Middle frontal gyrus (tissue), 1 donor: ENCODE measurements around the gene NKAIN2.
"Not testable (repeated sequence)": the region's sequence is repeated elsewhere in the genome, so short reads cannot be mapped to it uniquely, and the experiment has no call there.

Source experiments
- DNase-seq: peaks from one replicate; pipeline ENCODE4 v3.0.0-alpha.2; 2015; ENCODE audit warnings: low spot score; ENCODE audit errors: extremely low spot score

The NKAIN2 gene

DNA sequence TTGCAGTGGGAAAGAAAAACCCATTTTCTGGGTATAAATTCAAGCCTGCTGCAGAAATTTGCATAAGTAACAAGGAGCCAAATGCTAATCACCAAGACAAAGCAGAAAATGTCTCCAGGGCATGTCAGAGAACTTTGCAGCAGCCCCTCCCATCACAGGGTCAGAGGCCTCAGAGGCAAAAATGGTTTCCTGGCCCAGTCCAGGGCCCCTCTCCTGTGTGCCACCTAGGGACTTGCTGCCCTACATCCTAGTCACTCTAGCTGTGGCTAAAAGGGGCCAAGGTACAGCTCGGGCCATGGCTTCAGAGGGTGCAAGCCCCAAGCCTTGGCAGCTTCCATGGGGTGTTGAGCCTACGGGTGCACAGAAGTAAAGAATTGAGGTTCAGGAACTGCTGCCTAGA, 497.2 kb downstream of the NKAIN2 start:
- not testable (repeated sequence) for DNase-seq

DNA sequence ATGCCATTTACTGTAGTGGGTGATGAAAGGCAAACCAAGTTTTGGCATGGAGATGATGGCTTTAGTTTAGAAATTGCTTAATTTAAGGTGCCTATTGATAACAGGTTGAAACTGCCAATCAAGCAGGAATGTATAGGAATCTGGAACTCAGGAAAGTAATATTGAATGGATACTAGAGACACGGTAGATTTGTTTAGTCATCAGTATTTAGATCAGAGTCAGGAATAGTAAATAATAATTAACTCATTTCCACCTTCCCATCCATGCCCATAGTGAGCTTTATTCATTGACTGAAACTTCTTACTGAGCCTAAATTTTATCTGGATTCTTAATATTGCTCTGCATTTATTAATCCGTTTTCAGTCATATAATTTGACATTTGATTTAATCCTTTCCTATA, 500.3 kb downstream of the NKAIN2 start:
- no peak for DNase-seq

DNA sequence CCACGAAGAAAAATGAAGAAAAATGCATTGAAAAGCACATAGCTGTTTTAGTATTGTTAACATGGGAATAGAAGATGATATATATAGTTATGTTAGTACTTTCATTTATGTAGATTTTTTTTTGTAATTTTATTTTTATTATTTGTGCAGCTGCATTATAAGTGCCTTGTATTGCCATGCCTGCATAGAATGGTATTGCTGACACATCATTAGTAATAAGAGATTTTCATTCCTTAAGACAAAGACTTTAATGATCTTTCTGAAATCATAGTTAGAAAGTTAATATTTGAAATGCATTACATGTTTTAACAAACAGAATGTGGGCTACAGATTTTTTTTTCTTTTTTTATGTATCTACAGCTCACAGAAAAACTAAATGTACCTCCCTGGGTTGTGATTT, 506.5 kb downstream of the NKAIN2 start:
- DNase-seq = no peak

DNA sequence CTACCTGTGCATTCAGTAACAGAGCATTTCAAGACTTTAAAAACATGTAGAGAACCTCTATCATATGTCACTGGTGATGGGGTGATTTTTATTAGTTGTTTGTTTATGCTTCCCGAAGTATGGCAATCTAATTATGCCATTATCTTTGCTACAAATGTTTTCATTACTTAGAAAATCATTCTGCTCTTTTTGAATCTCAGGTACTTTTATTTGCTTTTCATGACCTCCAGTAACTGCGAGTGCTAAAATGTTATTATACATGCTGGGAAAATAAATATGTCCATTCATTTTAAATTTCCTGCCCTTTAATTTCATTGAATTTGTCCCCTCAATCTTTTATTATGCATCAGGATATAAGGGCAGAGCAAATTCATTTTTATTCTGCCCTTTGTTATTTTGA, 515.7 kb downstream of the NKAIN2 start:
- DNase-seq = no peak

DNA sequence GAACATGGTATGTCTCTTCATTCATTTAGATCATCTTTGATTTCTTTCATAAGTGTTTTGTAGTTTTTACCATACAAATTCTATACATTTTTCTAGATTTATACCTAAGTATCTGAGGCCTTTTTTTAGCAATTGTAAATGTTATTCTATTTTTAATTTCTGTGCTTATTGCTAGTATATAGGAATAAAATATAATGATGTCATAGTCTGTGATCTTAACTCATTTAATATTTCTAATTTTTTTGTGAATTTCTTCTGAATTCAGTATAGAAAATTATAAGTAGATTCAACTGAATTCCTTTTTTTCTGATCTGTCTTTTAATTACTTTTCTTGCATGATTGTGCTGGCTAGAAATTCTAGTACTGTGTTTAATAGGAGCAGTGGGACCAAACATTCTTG, 520.6 kb downstream of the NKAIN2 start:
- no peak for DNase-seq

DNA sequence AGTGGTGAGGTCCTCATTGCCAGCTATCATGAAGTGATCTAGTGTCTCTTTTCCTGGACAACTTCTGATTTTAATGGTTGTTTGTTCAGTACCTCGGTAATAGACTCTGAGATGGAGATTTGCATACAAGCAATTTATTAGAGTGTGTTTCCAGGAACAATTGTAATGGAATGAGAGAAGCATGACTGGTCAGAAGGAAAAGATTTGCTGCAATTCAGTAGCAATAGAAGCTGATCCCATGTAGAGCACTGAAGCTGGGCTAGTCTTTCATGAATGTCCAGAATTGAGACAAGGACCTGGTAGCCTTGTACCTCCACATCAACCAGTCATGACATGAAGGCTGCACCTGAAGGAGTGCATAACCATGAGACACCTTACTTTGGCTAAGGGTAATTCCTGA, 526.5 kb downstream of the NKAIN2 start:
- no peak for DNase-seq

- no peak for DNase-seq
These were observed 530.7 kb downstream of the NKAIN2 start for GRCh38 chr6:124334359-124334758.

- no peak for DNase-seq
These were observed 536.1 kb downstream of the NKAIN2 start for GRCh38 chr6:124339610-124340334.

GRCh38 chr6:124348339-124348738, 544.7 kb downstream of the NKAIN2 start:
- DNase-seq = not testable (repeated sequence)

- DNase-seq = no peak
These were observed 551.5 kb downstream of the NKAIN2 start for GRCh38 chr6:124355146-124355545.

- DNase-seq = no peak
These were observed 552.7 kb downstream of the NKAIN2 start for GRCh38 chr6:124356276-124356810.

DNA sequence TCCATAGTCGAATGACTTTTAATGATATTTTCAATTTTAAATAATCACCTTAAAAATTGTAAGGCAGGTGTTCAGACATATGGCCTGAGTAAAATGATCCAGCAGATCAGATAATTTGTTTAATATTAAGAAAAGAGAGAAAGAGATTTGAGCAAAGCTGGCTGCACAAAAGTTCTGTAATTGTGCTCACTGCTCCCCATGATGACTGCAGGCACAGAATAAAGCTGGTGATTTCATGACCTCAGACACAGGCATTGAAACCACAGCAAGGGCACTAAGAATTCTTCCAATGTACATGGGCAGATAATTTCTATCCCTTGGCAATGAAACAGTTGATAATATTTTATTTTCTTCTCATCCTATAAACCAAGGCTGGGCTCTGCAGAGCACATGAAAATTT, 553.1 kb downstream of the NKAIN2 start:
- no peak for DNase-seq

- DNase-seq = no peak
These were observed 564.5 kb downstream of the NKAIN2 start for GRCh38 chr6:124368131-124368530.

GRCh38 chr6:124371974-124372475, 568.4 kb downstream of the NKAIN2 start:
- no peak for DNase-seq

DNA sequence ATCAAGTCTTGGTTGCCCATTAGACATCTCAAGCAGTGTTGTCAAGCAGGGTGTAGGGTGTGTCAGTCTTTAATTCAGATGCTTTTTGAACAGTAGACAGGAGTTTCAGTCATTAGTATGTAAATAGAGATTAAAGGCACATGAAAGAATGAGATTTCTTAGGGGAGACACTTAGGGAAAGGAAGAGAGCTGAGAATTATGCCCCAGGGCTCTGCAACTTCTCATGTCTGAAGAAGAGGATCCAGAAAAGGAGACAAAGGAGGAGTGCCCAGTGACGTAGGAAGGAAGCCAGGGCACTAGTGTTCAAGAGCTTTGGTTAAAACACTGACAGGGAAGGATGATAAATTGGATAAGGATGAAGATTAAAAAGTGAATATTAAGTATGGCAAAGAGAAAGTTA, 569.7 kb downstream of the NKAIN2 start:
- DNase-seq = no peak

DNA sequence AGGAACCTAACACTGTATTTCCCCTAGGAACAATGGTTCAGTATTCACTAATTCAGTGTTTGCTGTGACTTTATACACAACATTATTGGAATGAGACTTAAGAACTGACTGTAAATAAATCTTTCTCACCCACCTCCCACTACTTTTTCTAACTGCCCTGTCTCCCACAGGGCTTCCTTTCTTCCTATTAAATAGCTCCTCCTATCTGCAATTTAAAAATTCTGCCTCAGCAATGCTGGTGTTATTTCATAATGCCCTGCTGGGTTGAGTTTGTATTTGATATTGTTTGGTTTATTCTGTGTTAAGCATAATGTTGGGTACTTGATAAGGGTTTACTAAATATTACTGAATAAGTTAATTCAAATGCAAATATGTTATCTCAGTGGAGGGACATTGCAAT, 585.5 kb downstream of the NKAIN2 start:
- no peak for DNase-seq

GRCh38 chr6:124393536-124393935, 589.9 kb downstream of the NKAIN2 start:
- no peak for DNase-seq

DNA sequence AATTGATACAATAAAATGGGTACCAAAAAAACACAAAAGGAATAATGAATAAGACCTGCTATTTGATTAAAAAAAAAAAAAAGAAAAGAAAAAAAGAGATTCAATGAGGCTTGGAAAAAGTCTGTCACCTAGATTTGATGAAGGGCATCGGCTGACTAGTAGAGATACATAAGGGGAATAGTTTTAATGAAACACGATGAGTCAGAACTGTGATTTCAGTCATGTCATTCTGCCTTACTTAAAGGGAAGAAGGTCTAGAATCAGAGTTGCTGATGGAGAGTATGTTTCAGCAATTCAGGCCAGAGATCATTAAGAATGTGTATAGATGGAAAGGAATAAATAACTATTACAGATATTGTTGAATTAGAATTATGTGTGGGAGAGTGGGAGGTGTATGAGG, 592.7 kb downstream of the NKAIN2 start:
- DNase-seq = no peak

- DNase-seq = no peak
These were observed 596.8 kb downstream of the NKAIN2 start for GRCh38 chr6:124400261-124400999.

- DNase-seq = not testable (repeated sequence)
These were observed 606.8 kb downstream of the NKAIN2 start for GRCh38 chr6:124410425-124410824.

DNA sequence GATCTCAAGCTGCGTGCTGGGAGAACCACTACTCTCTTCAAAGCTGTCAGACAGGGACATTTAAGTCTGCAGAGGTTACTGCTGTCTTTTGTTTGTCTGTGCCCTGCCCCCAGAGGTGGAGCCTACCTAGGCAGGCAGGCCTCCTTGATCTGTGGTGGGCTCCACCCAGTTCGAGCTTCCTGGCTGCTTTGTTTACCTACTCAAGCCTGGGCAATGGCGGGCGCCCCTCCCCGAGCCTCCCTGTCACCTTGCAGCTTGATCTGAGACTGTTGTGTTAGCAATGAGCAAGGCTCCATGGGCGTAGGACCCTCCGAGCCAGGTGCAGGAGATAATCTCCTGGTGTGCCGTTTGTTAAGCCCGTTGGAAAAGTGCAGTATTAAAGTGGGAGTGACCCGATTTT, 609.0 kb downstream of the NKAIN2 start:
- DNase-seq = not testable (repeated sequence)

GRCh38 chr6:124420116-124420840, 616.6 kb downstream of the NKAIN2 start:
- no peak for DNase-seq
